ENCODE measurements around the gene DNAH6.
"Not testable (repeated sequence)": the region's sequence is repeated elsewhere in the genome, so short reads cannot be mapped to it uniquely, and the experiment has no call there.

DNAH6 gene

DNA sequence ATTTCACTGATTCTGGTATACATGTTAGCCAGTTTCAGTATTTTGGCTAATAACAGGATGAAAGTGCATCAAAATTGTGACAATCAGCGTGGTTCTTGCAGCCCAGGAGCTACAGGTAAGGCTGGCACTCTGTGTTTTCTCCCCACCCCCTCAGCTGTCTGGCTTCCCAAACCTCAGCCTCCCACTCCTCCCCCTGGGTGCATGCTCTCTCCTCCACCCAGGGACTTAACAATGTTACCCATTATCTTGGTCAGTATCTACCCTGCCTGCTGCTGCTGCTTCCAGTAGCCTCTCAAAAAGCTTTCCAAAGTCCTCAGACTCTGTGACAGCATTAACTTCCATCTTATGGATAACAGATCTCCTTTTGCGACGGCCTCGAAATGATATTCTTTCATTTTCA lies 323.6 kb downstream of the DNAH6 start:
- DNase-seq (ENCODE audit: low spot score), result no peak

DNA sequence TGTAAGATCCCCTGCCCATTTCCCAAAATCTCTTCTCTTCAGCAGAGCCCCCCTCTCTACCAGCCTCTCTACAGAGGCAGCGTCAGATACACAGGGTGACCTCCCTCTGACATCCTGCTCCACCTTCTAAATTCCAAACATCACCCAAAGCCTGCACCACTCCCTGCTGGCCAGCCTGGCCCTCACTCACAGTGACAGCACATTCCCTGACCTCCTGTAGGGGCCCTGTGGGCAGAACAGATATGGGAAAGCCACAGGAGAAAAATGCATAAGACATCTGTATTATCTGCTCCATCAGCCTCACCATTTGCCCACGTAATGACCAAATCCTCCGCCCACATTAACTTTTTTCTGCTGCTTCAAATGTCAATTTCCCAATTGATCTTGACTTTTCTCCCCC lies 324.0 kb downstream of the DNAH6 start:
- no peak for DNase-seq (ENCODE audit: low spot score)

DNA sequence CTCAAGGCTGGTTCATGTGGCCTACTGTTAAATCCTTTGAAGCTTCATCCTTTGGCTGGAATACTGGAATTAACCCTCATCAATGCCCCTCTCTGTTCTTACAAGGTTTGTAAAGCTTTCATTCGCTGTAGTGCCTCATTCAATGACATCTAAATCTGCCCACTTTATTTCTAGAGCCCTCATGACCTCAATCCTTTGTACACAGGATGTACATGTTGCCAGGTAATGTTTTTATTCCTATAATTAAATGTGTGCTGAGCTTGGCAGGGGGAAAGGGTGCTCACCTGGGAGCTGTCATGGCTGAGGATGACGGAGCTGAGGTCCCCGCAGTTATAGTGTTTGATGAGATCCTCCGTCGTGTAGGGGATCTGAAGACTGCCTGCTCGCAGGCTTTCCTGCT lies 325.3 kb downstream of the DNAH6 start:
- DNase-seq (ENCODE audit: low spot score), result no peak

DNA sequence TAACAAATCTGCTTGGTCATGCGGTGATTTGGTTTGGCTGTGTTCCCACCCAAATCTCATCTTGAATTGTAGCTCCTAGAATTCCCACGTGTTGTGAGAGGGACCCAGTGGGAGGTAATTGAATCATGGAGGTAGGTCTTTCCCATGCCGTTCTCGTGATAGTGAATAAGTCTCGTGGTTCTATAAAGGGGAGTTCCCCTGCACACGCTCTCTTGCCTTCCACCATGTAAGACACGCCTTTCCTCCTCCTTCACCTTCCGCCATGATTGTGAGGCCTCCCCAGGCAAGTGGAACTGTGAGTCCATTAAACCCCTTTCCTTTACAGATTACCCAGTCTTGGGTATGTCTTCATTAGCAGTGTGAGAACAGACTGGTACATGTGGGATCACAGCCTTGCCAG lies 327.8 kb downstream of the DNAH6 start:
- no peak for DNase-seq (ENCODE audit: low spot score)

DNA sequence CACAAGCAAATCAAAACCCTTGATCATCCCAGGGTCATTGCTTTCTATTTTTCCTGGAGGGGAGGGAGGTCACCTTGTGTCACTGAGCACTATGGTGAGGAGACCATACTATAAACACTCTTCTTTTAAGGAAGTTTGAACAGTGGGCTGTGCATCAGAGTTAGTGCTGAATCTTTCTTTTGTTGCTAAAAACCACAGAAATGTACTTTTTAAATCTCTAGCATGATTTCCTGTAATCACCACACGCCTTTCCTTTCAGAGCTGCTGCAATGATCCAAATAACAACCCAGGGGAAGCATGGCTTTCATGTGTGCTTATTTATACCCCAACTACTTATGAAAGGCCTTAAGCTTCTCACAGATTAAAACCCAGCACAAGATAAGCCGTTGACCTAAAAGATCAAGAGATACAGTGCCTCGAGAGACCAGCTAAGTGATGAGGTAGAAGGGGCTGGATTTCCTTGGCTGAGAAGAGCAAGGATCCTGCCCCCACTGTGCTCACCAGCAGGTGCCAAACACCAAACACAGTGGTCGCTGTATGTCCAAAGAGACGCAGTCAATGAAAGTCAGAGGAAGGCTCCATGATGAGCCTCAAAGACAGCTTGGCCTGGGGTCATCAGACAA lies 329.9 kb downstream of the DNAH6 start:
- DNase-seq (ENCODE audit: low spot score), result no peak

DNA sequence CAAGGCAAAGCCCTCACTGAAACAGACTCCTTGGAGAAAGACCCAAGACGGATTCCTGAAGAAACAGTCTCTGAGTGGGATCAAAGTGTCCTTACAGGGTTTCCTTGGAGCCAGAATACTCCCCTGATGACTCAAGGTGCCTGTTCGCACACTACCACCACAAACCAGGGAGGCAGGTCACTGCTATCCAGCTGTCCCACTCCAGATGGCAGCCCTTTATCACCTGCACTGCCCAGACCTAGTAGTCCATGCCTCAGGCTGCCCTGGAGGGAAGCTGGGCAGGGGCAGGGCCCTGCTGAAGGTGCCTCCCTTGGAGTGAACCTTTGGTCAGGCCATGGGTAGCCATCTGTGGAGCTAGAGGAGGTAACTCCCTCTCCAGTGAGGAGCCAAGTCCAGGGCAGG lies 330.4 kb downstream of the DNAH6 start:
- no peak for DNase-seq (ENCODE audit: low spot score)

DNA sequence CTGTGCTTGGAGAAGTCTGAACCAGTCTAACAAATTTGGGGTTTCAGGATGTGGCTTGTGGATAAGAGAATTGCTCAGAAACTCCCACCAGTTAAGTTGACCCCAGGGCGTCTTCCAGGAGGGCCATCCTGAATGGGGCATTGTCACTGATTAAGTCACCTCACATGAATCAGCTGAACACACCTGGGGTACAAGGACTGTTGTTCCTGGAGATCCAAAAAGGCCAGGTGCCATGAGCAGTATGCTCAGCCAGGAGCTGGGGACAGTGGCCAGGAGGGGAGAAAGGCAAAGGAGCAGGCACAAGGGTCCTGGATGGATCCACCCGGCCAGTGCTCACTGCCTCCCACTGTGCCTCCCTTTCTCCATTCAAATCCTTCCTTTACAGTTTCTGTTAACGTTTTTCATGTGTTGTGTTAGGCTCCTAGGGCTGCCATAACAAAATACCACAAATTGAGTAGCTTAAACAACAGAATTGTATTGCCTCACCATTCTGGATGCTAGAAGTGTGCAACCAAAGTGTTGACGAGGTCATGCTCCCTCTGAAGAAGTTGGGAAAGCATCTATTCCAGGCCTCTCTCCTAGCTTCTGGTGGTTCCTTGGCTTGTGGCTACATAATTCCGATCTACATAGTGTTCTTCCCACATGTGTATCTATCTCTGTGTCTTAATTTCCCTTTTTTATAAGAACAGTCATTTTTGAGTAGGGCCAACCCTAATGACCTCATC lies 331.2 kb downstream of the DNAH6 start:
- DNase-seq (ENCODE audit: low spot score), result no peak

DNA sequence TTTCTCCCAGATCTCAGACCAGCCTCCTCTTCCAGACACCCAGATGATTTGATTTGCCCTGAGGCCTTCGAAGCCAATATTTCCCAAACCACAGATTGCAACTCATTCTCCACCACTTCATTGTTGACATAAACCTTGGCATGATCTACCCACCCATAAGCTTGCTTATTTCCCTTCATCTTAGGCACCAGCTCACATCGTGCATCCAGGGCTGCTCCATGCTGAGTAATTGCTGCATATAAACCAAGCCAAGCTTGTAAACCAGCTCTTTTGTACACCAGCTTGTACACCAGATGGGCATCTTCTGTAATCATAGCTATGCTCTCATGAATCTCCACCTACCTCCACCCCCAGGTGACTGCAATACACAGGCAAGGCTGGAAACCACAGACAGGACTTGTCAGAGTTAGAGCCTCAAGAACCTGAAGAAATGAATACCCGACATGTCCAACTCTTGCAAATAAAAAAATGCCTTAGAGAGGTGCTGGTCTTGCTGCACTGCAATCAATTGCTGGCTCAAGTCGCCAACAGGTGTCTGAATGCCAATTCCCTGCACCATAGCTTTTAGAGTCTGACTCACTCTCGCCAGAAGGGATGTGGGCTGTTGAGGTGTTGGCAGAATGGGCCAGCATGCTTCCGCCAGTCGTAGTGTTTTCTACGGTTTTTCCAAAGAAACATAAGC lies 333.1 kb downstream of the DNAH6 start:
- DNase-seq (ENCODE audit: low spot score), result no peak

DNA sequence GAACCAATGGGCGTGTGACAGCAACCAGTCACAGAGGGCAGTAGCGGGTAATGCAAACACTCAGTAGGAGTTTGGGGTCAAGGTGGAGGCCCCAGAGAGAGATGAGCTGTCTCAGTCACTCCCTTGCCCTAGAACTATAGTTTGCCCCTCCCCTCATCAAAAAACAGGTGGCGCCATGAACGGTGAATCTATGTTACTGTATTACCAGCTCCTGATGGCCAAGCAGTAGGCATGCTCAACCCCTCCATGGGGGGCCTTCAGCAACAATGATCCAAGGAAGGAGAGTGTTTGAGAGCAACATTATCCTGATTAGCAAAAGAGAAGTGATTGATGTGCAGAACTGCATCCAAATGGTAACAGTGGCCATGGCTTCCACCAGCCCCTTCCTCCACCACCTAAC lies 334.2 kb downstream of the DNAH6 start:
- DNase-seq (ENCODE audit: low spot score), result no peak

DNA sequence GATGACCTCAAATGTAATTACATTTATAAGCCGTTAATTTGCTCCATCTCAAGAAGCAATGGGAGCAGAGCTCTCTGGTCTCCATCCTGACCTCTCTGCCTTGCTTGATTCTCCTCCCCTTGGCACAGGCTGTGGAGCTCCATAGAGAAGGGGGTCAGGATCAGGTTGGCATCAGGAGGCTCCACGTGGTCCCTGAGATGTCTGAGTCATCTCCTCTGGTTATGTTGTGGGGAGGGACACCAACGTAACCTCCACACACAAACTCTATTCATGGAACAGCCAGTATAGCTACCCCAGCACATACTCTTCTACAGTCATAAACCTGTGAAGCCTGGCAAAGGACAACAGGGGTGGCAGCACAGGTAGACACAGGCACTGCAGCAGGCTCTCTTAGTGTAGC lies 335.6 kb downstream of the DNAH6 start:
- no peak for DNase-seq (ENCODE audit: low spot score)

DNA sequence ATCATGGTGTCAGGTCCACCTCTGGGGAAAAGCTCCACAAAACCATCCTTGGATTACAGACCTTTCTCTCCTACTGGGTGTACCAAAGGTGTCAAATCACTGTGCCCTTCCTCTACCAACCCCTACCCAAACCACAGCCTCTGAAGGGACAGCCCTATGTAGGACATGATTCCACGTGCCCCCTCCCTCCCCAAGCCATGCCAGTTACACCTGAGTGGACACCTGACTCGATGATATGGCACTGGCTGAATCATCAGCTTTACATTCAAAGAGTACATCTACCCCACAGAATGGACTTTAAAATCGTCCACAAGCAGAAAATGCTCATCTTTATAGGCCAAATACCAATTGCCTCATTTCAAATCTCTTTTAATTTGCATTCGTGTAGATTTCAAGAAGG lies 338.6 kb downstream of the DNAH6 start:
- DNase-seq (ENCODE audit: low spot score), result no peak

DNA sequence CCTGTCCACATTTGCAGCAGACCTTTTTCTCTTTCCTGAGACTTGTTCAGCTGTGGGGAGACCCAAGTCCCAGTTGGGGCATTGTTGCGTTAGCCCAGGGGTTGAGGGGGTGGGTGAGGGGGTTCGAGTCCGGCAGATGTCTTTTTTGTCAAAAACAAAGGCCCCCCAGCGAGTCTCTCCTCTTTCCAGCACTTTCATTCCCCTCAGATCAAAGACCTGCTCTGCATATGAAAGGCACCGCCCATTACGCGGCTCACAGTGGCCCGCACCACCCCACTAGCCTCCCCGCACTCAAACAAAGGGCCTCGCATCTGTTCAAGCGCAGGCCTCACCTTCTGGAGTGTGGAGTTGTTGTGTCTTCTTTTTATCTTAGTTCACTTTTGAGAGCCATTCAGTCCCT lies 339.4 kb downstream of the DNAH6 start:
- DNase-seq (ENCODE audit: low spot score), result no peak

DNA sequence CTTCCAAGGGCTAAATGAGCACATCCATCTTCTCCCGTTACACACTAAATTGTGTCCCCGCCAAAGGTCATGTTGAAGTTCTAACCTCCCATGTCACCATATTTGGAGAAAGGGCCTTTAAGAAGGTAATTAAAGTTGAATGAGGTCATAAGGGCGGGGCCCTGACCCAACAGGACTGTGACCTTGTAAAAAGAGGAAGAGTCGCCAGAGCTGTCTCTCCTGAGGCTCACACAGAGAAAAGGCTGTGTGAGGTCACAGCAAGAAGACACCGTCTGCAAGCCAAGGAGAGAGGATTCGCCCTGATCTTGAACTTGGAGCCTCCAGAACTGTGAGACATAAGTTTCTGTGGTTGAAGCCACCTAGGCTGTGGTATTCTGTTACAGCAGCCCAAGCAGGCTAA lies 340.5 kb downstream of the DNAH6 start:
- no peak for DNase-seq (ENCODE audit: low spot score)

DNA sequence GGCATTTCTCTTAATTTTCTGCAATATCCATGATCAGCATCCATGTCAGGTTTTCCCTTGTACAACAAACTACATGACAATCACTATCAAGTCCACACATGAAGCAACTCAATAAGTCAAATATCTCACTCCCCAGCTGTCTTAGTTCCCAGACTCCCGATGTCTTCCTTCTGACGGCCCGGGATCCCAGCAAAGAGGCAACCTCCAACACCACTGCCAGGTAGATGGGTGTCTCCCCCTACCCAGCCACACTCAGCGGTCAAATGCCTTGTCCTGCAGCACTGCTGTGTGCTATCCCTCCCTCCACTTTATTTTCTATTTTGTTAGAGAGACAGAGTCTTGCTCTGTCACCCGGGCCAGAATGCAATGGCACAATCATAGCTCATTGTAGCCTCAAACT lies 341.3 kb downstream of the DNAH6 start:
- DNase-seq (ENCODE audit: low spot score), result no peak

DNA sequence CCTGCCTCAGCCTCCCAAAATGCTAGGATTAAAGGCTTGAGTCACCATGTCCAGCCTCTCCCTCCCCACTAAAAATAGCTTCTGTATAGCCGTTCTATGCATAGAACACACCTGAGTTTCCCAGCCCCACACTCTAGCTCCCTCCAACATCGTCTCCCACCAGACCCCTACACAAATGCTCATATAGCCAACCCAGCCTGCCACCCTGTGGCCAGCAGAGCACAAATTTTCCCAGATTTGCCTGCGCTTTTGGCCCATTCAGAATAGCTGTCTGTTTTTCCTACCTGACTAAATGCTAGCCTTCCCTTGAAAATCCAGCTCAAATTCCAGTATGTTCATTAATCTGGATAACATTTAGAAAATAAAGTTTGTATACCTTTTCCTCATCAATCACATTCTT lies 341.8 kb downstream of the DNAH6 start:
- no peak for DNase-seq (ENCODE audit: low spot score)

DNA sequence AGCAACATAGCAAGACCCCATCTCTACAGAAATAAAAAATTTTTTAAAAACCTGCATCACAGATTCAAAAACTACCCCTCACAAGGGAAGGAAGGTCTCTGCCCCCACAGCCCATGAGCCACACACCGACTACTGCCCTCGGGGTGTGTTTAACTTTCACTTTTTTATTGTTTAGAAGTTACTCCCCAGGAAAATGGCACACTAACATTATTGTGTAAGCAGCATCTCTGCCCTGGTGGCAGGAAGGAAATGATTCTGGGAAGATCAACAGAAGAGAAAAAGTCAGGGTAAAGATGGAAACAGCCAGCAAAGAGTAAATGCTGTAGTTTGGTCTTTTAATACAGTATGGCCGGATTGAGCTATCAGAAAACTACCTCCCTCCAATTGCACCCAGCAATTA lies 342.6 kb downstream of the DNAH6 start:
- no peak for DNase-seq (ENCODE audit: low spot score)

DNA sequence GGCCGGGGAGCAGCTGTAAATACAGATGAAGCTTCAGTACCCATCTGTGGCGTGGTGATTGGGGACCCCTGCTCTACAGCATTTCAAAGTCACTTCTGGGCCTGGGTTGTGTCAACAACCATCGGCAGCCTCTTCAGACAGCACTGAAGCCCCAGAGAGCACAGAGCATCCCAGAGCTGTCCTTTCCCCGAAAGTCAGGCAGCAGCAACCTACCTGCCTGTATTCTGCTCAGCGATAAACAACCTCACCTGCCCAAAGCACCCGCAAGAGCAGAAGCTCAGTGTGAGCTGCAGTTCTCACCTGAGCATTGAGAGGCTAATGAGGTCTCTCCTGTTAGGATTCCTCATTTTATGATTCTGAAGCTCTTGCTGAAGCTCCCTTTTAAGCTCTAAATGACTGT lies 345.2 kb downstream of the DNAH6 start:
- DNase-seq (ENCODE audit: low spot score), result no peak

DNA sequence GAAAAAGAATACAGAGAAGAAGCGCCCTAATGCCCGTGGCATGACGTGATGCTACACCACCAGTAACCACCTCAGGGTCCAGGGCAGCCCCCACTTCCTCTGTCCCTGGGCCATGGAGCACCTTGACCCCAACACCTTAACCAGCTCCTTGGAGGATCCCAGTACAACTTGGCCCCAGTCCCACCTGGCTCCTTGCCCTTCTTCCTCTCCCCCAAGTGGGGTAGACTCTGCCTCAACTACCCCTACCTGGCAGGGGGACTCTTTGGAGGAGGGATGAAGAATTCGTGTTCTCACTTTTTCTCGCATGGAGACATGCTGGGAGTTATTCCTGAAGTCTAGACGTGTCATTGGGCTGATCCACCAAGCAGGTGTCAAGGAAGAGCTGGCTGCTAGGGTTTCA lies 345.7 kb downstream of the DNAH6 start:
- DNase-seq (ENCODE audit: low spot score), result no peak

DNA sequence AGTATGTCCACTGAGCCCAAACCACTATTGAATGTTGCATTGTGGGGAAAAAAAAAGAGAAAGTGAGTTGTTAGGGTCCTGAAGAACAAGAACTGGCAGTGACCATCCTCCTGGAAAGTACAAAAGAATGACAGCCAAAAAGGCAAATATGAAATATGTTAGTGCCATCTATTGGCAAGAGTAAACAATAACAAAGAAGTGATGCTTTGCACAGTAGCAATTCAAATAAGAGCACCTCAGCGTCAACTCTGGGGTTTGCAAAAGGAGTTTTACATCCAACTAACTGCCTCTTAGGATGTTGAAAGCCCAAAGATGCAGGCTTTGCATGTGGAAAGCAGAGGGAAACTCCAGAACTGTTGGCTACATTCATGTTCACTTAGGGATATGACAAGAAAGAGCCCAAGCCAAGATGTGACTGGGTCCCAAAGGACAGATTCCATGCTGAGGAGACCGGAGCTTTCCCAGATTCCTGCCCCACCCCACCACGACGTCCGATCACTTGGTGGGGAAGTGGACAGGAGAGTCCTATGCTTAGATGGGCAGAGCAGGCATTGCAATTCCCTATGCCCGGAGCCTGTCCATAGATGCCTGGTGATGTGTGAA lies 349.0 kb downstream of the DNAH6 start:
- no peak for DNase-seq (ENCODE audit: low spot score)

DNA sequence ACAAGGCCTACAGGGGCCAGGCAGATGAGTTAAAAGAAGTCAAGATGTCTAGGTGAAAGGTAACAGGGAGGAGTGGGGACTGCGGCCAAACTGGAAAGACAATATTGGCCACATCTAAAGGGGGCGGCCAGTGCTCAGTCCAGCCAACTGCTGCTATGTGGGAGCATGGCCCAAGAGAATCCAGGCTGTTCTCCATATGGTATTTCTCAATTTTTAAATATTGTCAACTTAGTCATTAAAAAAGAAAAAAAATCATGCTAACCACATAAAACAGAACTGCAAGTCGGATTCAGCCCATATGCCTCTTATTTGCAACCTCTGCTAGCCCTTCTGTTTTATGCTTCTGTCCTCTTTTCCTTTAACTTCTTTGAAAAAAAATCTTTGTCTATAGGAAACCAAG lies 349.8 kb downstream of the DNAH6 start:
- DNase-seq (ENCODE audit: low spot score), result no peak

DNA sequence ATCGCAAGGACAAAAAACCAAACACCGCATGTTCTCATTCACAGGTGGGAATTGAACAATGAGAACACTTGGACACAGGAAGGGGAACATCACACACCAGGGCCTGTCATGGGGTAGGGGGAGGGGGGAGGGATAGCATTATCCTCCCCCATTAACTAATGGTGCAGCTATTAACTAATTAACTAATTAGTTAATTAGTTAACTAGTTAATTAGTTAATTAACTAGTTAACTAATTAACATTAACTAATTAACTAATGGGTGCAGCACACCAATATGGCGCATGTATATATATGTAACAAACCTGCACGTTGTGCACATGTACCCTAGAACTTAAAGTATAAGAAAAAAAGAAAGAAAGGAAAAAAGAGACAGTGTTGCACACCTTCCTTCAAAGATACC lies 352.0 kb downstream of the DNAH6 start:
- DNase-seq (ENCODE audit: low spot score), result not testable (repeated sequence)

All from globus pallidus (tissue), 1 donor.